Mammary epithelial cell (primary cell): ENCODE measurements around the gene SUFU.

Experiments used
- CTCF ChIP-seq, 2 donors: IDR thresholded peaks in 1 of 2; conservative IDR thresholded peaks in 1 of 2; 2 replicates each; pipeline ENCODE4 v1.5.1; 2011 to 2012; ENCODE audit warnings: inconsistent platforms in 2 of 2, low read length in 2 of 2, mild to moderate bottlenecking in 2 of 2, control low read depth in 1 of 2, low read depth in 1 of 2; ENCODE audit not compliant: insufficient read depth in 1 of 2; ENCODE audit errors: extremely low read depth in 1 of 2
- EZH2 ChIP-seq: IDR thresholded peaks from 2 replicates; pipeline ENCODE4 v1.6.1; 2012; ENCODE audit warnings: low read length, inconsistent platforms, borderline replicate concordance

DNA sequence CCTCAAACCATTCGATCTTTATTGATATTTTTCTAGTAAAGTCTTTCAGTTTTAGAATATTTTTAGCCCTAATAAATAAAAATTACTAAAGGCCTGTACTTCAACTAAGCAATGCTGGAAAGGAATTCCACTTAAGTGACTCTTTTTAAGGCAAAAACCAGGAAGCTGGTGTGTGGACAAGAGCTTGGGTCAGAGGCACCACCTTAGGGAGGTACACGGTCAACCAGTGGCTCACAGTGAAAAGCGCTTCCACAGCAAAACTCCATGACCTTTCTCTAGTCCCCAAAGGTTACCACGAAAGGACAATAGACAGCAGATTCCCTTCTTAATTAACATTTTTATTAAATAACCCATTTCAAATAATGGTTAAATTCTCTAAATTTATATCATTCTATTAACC lies 179.2 kb downstream of the SUFU start:
- TF ChIP-seq CTCF (conservative IDR thresholded peaks at IDR 0.05 in 1 of 2, IDR thresholded peaks at IDR 0.05 in 1 of 2; ENCODE audit: extremely low read depth in 1 of 2, insufficient read depth in 1 of 2, low read depth in 1 of 2, low read length in 2 of 2) = no peak
- TF ChIP-seq EZH2 = no peak
